Activated T-cell treated with anti-CD3 and anti-CD28 coated beads, Interleukin-2, amount 50 U/mL, for 4 hours (primary cell): ENCODE results near the gene MBNL2. TPM values are rescaled to one million over a fixed set of nuclear protein-coding genes. Genes with fewer than 3 reads are reported as not detected.
"Not testable (repeated sequence)": the region's sequence is repeated elsewhere in the genome, so short reads cannot be mapped to it uniquely, and the experiment has no call there.

Experiments
- ATAC-seq, 2 donors: fragments of 200-7000 bp; cut with Tn5 transposase; one replicate each; pipeline ENCODE4 v1.10.0; 2021
- DNase-seq: peaks from one replicate; pipeline ENCODE4 v3.0.0-alpha.2; 2020
- H3K27me3 Mint-ChIP-seq: one replicate; pipeline ENCODE4 v1.8.0; 2021; ENCODE audit warnings: low read depth, mixed read lengths
- H3K36me3 Mint-ChIP-seq: one replicate; pipeline ENCODE4 v1.8.0; 2022; ENCODE audit warnings: mixed read lengths; ENCODE audit not compliant: insufficient read depth
- H3K4me1 Mint-ChIP-seq: one replicate; pipeline ENCODE4 v1.8.0; 2021; ENCODE audit warnings: low read depth, mixed read lengths
- H3K4me3 Mint-ChIP-seq: one replicate; pipeline ENCODE4 v1.8.0; 2021; ENCODE audit warnings: mild to moderate bottlenecking, moderate library complexity, mixed read lengths
- H3K9me3 Mint-ChIP-seq: one replicate; pipeline ENCODE4 v1.8.0; 2021; ENCODE audit warnings: mixed read lengths
- total RNA-seq, 3 donors: library from RNA; stranded (reverse); gene quantifications; one replicate each; pipeline ENCODE4 v1.2.1, GENCODE V29; 2021

Gene MBNL2
- total RNA-seq, 3 donors from 2014 or later: 10.3 to 11.7 (median 11.4) TPM

DNA sequence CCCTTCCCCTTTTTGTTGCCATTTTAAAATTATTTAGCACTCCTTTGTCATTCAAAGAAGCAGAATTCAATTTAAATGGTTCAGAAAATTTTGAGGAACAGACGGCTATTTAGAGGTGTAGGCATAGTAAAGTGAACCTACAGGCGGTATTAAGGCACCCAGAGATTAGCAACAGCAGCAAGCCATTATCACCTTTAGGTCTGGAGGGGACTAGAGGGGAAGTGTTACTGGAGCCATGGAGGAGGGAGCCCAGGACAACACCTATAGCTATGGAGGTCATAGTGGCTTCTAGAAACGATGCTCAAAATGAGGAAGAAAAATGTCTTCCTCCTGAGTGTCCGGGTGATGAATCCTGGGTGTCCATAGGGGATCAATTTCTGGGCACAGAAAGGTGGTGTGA, 25.8 kb upstream of the MBNL2 start:
- ATAC-seq (no peak), DNase-seq (no peak)
- H3K4me1 Mint-ChIP-seq: no peaks in the 10 kb centered on the region
- H3K4me3 Mint-ChIP-seq: no peak overlapping the region
- H3K27me3 Mint-ChIP-seq: peaks cover 5% of the 10 kb centered on the region
- H3K9me3 Mint-ChIP-seq: no peaks in the 10 kb centered on the region
- no peaks in the 10 kb centered on the region for H3K36me3 Mint-ChIP-seq

- no peaks in the 10 kb centered on the region for H3K36me3 Mint-ChIP-seq
- no peak overlapping the region for H3K4me3 Mint-ChIP-seq
- no peaks in the 10 kb centered on the region for H3K4me1 Mint-ChIP-seq
- ATAC-seq: no peak
- DNase-seq: no peak
- H3K9me3 Mint-ChIP-seq: no peaks in the 10 kb centered on the region
- peaks cover 5% of the 10 kb centered on the region for H3K27me3 Mint-ChIP-seq
Measured at GRCh38 chr13:97198753-97199152, 23.4 kb upstream of the MBNL2 start.

DNA sequence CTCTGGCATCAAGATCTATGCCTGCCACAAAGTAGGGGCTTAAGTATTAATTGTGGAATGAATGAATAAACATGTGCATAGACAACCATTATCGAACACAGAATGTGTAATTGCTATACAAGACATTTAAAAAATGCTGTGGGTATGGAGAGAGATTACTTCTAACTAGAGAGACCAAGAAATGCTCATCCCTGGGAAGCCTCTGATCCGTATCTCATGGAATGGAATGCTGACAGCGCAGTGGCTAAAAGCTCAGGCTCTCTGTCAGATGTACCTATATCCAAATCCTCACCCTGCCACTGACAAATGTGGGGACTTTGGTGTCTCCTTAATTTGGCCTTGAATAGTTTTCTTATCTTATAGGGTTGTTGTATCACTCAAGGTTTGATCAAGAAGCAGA, 22.7 kb upstream of the MBNL2 start:
- H3K36me3 Mint-ChIP-seq: no peaks in the 10 kb centered on the region
- DNase-seq (no peak), ATAC-seq (no peak)
- no peaks in the 10 kb centered on the region for H3K4me1 Mint-ChIP-seq
- no peaks in the 10 kb centered on the region for H3K9me3 Mint-ChIP-seq
- H3K4me3 Mint-ChIP-seq: no peak overlapping the region
- peaks cover 5% of the 10 kb centered on the region for H3K27me3 Mint-ChIP-seq

- DNase-seq (no peak), ATAC-seq (no peak)
- Mint-ChIP-seq H3K27me3 (peaks cover 5% of the 10 kb centered on the region), H3K4me1 (no peaks in the 10 kb centered on the region), H3K9me3 (no peaks in the 10 kb centered on the region), H3K36me3 (no peaks in the 10 kb centered on the region), H3K4me3 (no peak overlapping the region)
Measured at GRCh38 chr13:97200081-97200942, 21.8 kb upstream of the MBNL2 start.

DNA sequence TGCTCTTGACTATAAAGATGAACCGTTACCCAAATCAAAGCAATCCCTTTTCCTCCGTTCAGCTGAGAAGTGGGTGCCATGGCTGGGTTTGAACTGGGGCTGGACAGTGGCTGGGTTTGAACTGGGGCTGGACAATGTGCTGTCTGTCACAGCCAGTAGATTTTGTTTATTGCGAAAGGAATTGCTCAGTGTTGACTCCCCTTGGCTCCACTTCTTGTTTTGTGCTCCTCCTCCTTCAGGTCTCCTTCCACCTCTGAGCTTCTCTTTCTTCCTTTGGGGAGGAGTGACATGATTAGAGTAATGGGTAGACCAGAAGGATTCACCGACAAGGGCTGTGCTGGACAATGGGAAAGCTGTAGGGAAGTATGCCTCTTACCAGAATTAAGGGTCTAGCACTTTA, 19.4 kb upstream of the MBNL2 start:
- peaks cover 3% of the 10 kb centered on the region for H3K4me1 Mint-ChIP-seq
- peaks cover 9% of the 10 kb centered on the region for H3K9me3 Mint-ChIP-seq
- H3K4me3 Mint-ChIP-seq: no peak overlapping the region
- DNase-seq (no peak), ATAC-seq (no peak)
- no peaks in the 10 kb centered on the region for H3K36me3 Mint-ChIP-seq
- H3K27me3 Mint-ChIP-seq: peaks cover 5% of the 10 kb centered on the region

- peaks cover 9% of the 10 kb centered on the region for H3K9me3 Mint-ChIP-seq
- peaks cover 5% of the 10 kb centered on the region for H3K27me3 Mint-ChIP-seq
- H3K4me1 Mint-ChIP-seq: peaks cover 11% of the 10 kb centered on the region
- ATAC-seq (no peak), DNase-seq (no peak)
- H3K36me3 Mint-ChIP-seq: no peaks in the 10 kb centered on the region
- H3K4me3 Mint-ChIP-seq: no peak overlapping the region
Measured at GRCh38 chr13:97205465-97205864, 16.7 kb upstream of the MBNL2 start.

DNA sequence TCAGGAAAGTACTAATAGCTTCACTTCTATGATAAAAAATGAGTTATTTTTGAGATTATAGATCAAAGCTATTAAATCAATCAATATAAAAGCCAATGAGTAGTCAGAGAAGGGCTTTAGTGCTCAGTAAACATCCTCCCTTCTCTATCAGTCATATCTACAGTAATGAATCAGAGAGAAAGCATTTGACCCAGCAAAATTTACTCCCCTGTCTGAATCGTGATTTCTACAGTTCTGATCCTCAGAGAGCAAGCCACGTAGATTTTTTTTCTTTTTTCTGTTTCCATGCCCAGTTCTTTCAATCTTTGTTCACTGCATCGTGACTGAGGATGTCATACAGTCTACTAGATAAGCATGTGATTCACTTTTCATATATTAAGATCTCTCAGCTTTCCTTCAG, 16.2 kb upstream of the MBNL2 start:
- no peak overlapping the region for H3K4me3 Mint-ChIP-seq
- DNase-seq: no peak

DNA sequence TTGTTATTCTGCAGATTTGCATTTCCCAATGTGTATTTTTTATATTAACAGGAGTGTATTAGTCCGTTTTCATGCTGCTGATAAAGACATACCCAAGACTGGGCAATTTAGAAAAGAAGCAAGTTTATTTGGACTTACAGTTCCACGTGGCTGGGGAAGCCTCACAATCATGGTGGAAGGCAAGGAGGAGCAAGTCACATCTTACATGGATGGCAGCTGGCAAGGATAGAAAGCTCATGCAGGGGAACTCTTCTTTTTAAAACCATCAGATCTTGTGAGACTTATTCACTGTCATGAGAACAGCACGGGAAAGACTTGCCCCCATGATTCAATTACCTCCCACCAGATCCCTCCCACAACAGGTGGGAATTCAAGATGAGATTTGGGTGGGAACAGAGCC, 14.9 kb upstream of the MBNL2 start:
- DNase-seq, H3K36me3 Mint-ChIP-seq, H3K9me3 Mint-ChIP-seq, H3K4me3 Mint-ChIP-seq, ATAC-seq, H3K27me3 Mint-ChIP-seq: not testable (repeated sequence)
- peaks cover 21% of the 10 kb centered on the region for H3K4me1 Mint-ChIP-seq

More for the DNA sequence above, 16.2 kb upstream of the MBNL2 start:
- H3K4me1 Mint-ChIP-seq: peaks cover 17% of the 10 kb centered on the region
- peaks cover 3% of the 10 kb centered on the region for H3K27me3 Mint-ChIP-seq
- ATAC-seq: peak; percentile 46 to 51
- peaks cover 9% of the 10 kb centered on the region for H3K9me3 Mint-ChIP-seq
- H3K36me3 Mint-ChIP-seq: no peaks in the 10 kb centered on the region

GRCh38 chr13:97211300-97211699, 10.8 kb upstream of the MBNL2 start:
- peaks cover 40% of the 10 kb centered on the region for H3K4me1 Mint-ChIP-seq
- no peaks in the 10 kb centered on the region for H3K36me3 Mint-ChIP-seq
- no peaks in the 10 kb centered on the region for H3K27me3 Mint-ChIP-seq
- ATAC-seq: no peak
- DNase-seq: no peak
- H3K9me3 Mint-ChIP-seq: peaks cover 9% of the 10 kb centered on the region
- no peak overlapping the region for H3K4me3 Mint-ChIP-seq

GRCh38 chr13:97212004-97212403, 10.1 kb upstream of the MBNL2 start:
- H3K4me3 Mint-ChIP-seq: no peak overlapping the region
- peaks cover 40% of the 10 kb centered on the region for H3K4me1 Mint-ChIP-seq
- peaks cover 8% of the 10 kb centered on the region for H3K9me3 Mint-ChIP-seq
- DNase-seq: no peak
- ATAC-seq: no peak
- no peaks in the 10 kb centered on the region for H3K27me3 Mint-ChIP-seq
- H3K36me3 Mint-ChIP-seq: no peaks in the 10 kb centered on the region

GRCh38 chr13:97212601-97213040, 9.5 kb upstream of the MBNL2 start:
- ATAC-seq (no peak), DNase-seq (no peak)
- peaks cover 40% of the 10 kb centered on the region for H3K4me1 Mint-ChIP-seq
- no peak overlapping the region for H3K4me3 Mint-ChIP-seq
- H3K27me3 Mint-ChIP-seq: no peaks in the 10 kb centered on the region
- peaks cover 2% of the 10 kb centered on the region for H3K9me3 Mint-ChIP-seq
- H3K36me3 Mint-ChIP-seq: no peaks in the 10 kb centered on the region

- Mint-ChIP-seq H3K9me3 (no peaks in the 10 kb centered on the region), H3K4me1 (peaks cover 35% of the 10 kb centered on the region), H3K27me3 (no peaks in the 10 kb centered on the region), H3K4me3 (no peak overlapping the region), H3K36me3 (no peaks in the 10 kb centered on the region)
- DNase-seq: no peak
- peak in 1 of 2 donors; percentile 14 for ATAC-seq
Measured at GRCh38 chr13:97214921-97215320, 7.2 kb upstream of the MBNL2 start.

DNA sequence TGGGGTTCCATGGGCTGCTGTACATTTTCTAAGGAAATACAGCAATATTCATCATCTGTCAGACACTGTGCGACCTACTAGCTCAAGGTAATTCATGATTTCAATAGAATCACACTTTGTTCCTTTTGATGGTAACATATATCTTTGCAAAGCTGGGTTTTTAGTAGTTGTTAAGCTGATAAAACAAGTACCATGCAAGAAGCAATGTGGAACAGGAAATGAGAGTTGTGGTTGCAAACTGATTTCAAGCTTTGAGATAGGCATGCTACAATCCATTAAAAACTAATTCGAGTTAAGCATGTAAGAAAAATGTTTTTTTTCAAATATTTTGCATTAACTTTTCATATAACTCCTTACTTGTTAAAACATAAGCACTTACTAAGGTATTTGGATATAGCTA, 6.8 kb upstream of the MBNL2 start:
- no peaks in the 10 kb centered on the region for H3K36me3 Mint-ChIP-seq
- peak; percentile 34 to 35 for ATAC-seq

DNA sequence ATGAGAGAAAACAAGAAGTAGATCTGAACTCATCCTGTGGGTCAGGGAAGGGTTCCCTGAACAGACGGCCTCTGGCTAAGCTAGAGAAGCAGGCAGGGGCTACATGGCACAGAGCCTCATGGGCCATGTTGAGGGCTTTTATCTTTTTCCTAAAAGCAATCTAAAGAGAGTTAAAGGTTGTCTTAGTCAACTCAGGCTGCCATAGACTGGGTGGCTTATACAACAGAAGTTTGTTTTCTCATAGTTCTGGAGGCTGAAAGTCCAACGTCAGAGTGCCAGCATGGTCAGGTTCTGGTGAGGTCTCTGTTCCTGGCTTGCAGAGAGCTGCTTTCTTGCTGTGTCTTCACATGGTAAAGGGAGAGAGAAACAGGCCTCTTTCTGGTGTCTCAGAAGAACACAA, 2.9 kb upstream of the MBNL2 start:
- H3K4me1 Mint-ChIP-seq: peaks cover 34% of the 10 kb centered on the region
- DNase-seq (no peak), ATAC-seq (no peak)
- H3K27me3 Mint-ChIP-seq: no peaks in the 10 kb centered on the region
- no peak overlapping the region for H3K4me3 Mint-ChIP-seq
- H3K36me3 Mint-ChIP-seq: no peaks in the 10 kb centered on the region
- no peaks in the 10 kb centered on the region for H3K9me3 Mint-ChIP-seq

More for the DNA sequence above, 6.8 kb upstream of the MBNL2 start:
- H3K27me3 Mint-ChIP-seq: no peaks in the 10 kb centered on the region
- peaks cover 34% of the 10 kb centered on the region for H3K4me1 Mint-ChIP-seq
- H3K4me3 Mint-ChIP-seq: no peak overlapping the region
- no peak for DNase-seq
- no peaks in the 10 kb centered on the region for H3K9me3 Mint-ChIP-seq

- no peak overlapping the region for H3K4me3 Mint-ChIP-seq
- H3K36me3 Mint-ChIP-seq: no peaks in the 10 kb centered on the region
- peaks cover 33% of the 10 kb centered on the region for H3K4me1 Mint-ChIP-seq
- no peaks in the 10 kb centered on the region for H3K9me3 Mint-ChIP-seq
- ATAC-seq (no peak), DNase-seq (no peak)
- H3K27me3 Mint-ChIP-seq: no peaks in the 10 kb centered on the region
Measured at GRCh38 chr13:97220151-97220900, 1.8 kb upstream of the MBNL2 start.
